Karpas-422 (cell line): ENCODE results near the gene CNTNAP1. TPM values are rescaled to one million over a fixed set of nuclear protein-coding genes. Genes with fewer than 3 reads are reported as not detected.

Source experiments
- DNase-seq: peaks from one replicate; pipeline ENCODE4 v3.0.0-alpha.2; 2015
- H2AFZ ChIP-seq: fragments of 200-600 bp; sonication (generic); 2 replicates; pipeline ENCODE4 v1.6.1; 2014; ENCODE audit warnings: antibody characterized with exemption, low read length, mixed read lengths
- H3K27ac ChIP-seq: fragments of 200-600 bp; sonication (generic); 2 replicates; pipeline ENCODE4 v1.5.1; 2014; ENCODE audit warnings: mild to moderate bottlenecking, low read length, moderate library complexity
- H3K27me3 ChIP-seq: fragments of 200-600 bp; sonication (generic); 2 replicates; pipeline ENCODE4 v1.6.1; 2014; ENCODE audit warnings: low read length, mixed read lengths
- H3K36me3 ChIP-seq: fragments of 200-600 bp; sonication (generic); 2 replicates; pipeline ENCODE4 v1.6.1; 2014; ENCODE audit warnings: low read length, mixed read lengths; ENCODE audit not compliant: insufficient read depth
- H3K4me1 ChIP-seq: fragments of 200-600 bp; sonication (generic); 2 replicates; pipeline ENCODE4 v1.6.1; 2014; ENCODE audit warnings: mild to moderate bottlenecking, low read length, mixed read lengths
- H3K4me2 ChIP-seq: fragments of 200-600 bp; sonication (generic); 2 replicates; pipeline ENCODE4 v1.6.1; 2014; ENCODE audit warnings: low read length, low read depth, mild to moderate bottlenecking; ENCODE audit not compliant: poor library complexity, severe bottlenecking
- H3K4me3 ChIP-seq: fragments of 200-600 bp; sonication (generic); 2 replicates; pipeline ENCODE4 v1.5.1; 2014; ENCODE audit warnings: mild to moderate bottlenecking, antibody characterized with exemption, low read length, mixed read lengths
- H3K79me2 ChIP-seq: fragments of 200-600 bp; sonication (generic); 2 replicates; pipeline ENCODE4 v1.6.1; 2014; ENCODE audit warnings: mild to moderate bottlenecking, low read length, mixed read lengths
- H3K9ac ChIP-seq: fragments of 200-600 bp; sonication (generic); 2 replicates; pipeline ENCODE4 v1.6.0; 2014; ENCODE audit warnings: low read length
- H3K9me2 ChIP-seq: fragments of 200-600 bp; sonication (generic), shearing (Covaris generic); replicated peaks from 2 replicates; pipeline ENCODE4 v1.6.0; 2014; ENCODE audit warnings: mild to moderate bottlenecking, low read length, moderate library complexity; ENCODE audit not compliant: insufficient read depth
- H3K9me3 ChIP-seq: fragments of 300-700, 200-600 bp; sonication (generic); 2 replicates; pipeline ENCODE4 v1.6.1; 2014; ENCODE audit warnings: low read length, mixed read lengths
- H4K20me1 ChIP-seq: fragments of 200-600 bp; sonication (generic); 2 replicates; pipeline ENCODE4 v1.6.1; 2014; ENCODE audit warnings: mild to moderate bottlenecking, antibody characterized with exemption, low read length, low read depth; ENCODE audit not compliant: insufficient read depth
- total RNA-seq: library from RNA; depleted of rRNA; stranded (reverse); fragments of >200 nt; shearing (Covaris generic); gene quantifications from 2 replicates; pipeline ENCODE4 v1.2.3, GENCODE V29; 2014; ENCODE audit warnings: low replicate concordance; rRNA removed

Gene CNTNAP1
- 0.19 and 0.65 TPM in 2 replicates for total RNA-seq

DNA sequence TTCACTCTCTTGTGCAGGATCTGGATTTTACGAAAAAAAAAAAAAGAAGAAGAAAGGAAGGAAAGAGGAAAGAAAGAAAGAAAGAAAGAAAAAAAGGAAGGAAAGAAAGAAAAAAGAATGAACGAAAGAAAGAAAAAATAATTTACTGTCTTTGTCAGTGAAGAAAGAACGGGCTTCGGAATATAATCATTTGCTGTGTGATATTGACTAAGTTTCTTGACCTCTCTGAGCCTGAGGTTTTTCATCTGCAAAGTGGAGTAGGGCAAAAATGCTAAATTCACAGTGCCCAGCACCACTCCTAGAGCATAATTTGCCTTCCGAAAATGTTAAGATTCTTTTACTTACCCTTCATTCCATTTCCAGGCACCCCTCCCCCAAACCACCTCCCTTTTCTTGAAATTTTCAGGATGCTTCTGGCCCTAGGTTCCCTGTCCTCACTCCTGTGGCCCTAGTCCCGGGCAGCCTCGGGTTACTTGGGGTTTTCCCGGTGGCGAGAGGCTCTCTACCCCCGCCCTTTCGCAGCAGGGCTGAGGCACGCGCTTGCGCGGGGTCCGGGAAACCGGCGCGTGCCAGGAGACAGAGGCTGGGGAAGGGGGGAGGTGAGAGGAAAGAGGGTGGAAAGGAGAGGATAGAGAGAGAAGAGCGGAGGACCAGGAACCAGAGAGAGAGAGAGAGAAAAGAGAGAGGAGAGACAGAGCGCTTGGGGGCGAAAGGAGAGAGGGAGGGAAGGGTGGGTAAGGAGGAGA lies at the start of gene CNTNAP1:
TSS of gene CNTNAP1 (plus strand) at position 556 of the 746 bp plus-strand sequence. CDS start 299 bp downstream, outside the sequence.
- no peaks in the 10 kb centered on the region for H3K9me3 ChIP-seq
- peaks cover 30% of the 10 kb centered on the region for H3K4me1 ChIP-seq
- no peaks in the 10 kb centered on the region for H4K20me1 ChIP-seq
- H3K4me2 ChIP-seq, result no peak within 1 kb of the TSS
- no peak within 1 kb of the TSS for H3K9ac ChIP-seq
- H3K36me3 ChIP-seq, result no peaks in the 10 kb centered on the region
- no peaks in the 10 kb centered on the region for H3K79me2 ChIP-seq
- no peaks in the 10 kb centered on the region for H3K27me3 ChIP-seq
- H3K4me3 ChIP-seq, result no peak within 1 kb of the TSS
- no peak within 1 kb of the TSS for H2AFZ ChIP-seq
- no peak for DNase-seq
- no peaks in the 10 kb centered on the region for H3K9me2 ChIP-seq
- no peak within 1 kb of the TSS for H3K27ac ChIP-seq

DNA sequence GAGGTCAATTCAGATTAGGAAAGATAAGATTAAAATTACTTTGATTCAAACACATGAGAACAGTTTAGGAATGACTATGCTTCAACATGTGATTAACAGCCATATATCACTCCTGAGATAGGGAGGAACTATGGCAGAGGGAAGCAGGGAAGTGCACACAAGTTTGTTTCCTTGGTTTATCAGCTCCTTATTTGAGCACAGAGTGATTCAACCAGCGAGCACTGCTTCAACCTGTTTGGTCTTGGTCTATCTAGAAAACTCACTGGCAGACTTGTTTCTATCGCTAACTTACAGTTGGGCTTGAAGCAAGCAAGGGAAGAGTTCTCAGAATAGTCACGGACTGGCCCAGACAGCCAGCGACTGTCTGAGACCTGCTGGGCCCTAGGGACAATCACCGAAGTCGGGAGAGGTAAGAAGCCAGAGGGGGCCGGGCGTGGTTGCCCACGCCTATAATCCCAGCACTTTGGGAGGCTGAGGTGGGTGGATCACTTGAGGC lies 49.3 kb upstream of the CNTNAP1 start:
- H3K27me3 ChIP-seq, result no peaks in the 10 kb centered on the region
- no peak overlapping the region for H3K9ac ChIP-seq
- no peaks in the 10 kb centered on the region for H4K20me1 ChIP-seq
- H3K9me3 ChIP-seq, result no peaks in the 10 kb centered on the region
- H3K9me2 ChIP-seq, result no peaks in the 10 kb centered on the region
- no peak for DNase-seq
- no peaks in the 10 kb centered on the region for H3K36me3 ChIP-seq
- H3K4me2 ChIP-seq, result no peak overlapping the region
- H3K4me3 ChIP-seq, result no peak overlapping the region
- H2AFZ ChIP-seq, result no peak overlapping the region
- H3K79me2 ChIP-seq, result no peaks in the 10 kb centered on the region
- H3K27ac ChIP-seq, result no peak overlapping the region
- no peaks in the 10 kb centered on the region for H3K4me1 ChIP-seq

DNA sequence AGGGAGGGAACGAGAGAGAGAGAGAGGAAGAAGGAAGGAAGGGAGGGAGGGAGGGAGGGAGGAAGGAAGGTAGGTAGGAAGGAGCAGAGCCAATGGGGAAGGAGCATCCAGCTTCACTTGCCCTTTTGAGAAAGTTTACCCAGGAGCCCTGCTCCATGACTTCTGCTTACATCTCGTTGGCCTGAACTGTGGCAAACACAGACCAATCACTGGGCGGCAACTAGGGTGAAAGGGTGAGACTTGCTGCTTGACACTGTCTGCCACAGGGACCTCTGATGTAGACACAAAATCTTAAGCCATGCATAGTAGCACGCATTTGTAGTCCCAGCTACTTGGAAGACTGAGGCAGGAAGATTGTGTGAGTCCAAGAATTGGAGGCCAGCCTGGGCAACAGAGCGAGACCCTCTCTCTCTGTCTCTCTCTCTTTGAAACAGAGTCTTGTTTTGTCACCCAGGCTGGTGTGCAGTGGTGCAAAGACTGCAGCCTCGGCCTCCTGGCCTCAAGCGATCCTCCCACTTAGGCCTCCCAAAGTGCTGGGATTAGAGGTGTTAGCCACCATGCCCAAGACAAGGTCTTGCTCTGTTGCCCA lies 42.7 kb upstream of the CNTNAP1 start:
- DNase-seq, result no peak
- H4K20me1 ChIP-seq, result no peaks in the 10 kb centered on the region

DNA sequence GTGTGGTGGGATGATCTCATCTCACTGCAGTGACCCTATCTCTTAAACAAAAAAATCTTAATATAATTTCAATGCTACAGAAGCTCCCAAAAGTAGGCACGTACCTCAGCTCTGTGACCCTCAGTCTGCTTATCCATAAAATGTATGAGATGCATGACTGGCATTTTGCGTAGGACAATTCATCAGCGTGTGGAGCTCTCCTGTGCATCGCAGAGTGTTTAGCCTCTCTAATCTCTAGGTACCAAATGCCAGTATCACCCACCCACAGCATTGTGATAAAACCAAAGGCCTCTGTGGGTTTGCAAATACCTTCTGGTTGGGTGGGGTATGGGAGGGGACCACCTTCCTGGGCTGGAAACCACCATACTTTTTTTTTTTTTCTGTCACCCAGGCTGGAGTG lies 42.2 kb upstream of the CNTNAP1 start:
- no peak for DNase-seq
- Histone ChIP-seq H3K4me1 (no peaks in the 10 kb centered on the region), H3K27ac (no peak overlapping the region), H3K36me3 (no peaks in the 10 kb centered on the region), H3K4me3 (no peak overlapping the region), H2AFZ (no peak overlapping the region), H3K79me2 (no peaks in the 10 kb centered on the region), H4K20me1 (no peaks in the 10 kb centered on the region), H3K9ac (no peak overlapping the region), H3K9me3 (no peaks in the 10 kb centered on the region), H3K9me2 (no peaks in the 10 kb centered on the region), H3K4me2 (no peak overlapping the region), H3K27me3 (no peaks in the 10 kb centered on the region)

More for the DNA sequence above, 42.7 kb upstream of the CNTNAP1 start:
- Histone ChIP-seq H3K4me3 (no peak overlapping the region), H3K79me2 (no peaks in the 10 kb centered on the region), H3K9ac (no peak overlapping the region), H3K9me3 (no peaks in the 10 kb centered on the region), H3K4me2 (no peak overlapping the region), H3K27ac (no peak overlapping the region), H3K36me3 (no peaks in the 10 kb centered on the region), H3K9me2 (no peaks in the 10 kb centered on the region), H3K4me1 (no peaks in the 10 kb centered on the region), H2AFZ (no peak overlapping the region), H3K27me3 (no peaks in the 10 kb centered on the region)

DNA sequence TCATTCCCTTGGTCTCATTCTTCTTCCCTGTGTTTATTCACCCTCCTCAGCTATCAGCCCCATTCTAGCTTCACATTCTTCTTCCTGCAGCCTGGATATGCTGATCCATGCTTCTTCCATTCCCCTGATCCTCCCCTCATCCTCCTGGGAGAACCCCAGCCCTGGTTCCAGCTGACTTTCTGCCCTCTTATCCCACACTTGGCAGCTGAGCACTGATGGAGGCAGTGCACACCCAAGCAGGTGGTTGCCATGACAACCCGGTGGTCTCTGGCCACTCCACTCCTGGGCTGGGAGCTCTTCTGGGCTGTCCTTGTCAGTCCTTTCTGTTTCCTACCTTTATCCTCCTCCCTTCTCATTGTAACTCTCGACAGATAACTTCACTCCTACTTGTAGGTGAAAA lies 40.0 kb upstream of the CNTNAP1 start:
- H3K36me3 ChIP-seq, result no peaks in the 10 kb centered on the region
- H3K9ac ChIP-seq, result no peak overlapping the region
- H3K4me1 ChIP-seq, result no peaks in the 10 kb centered on the region
- H3K27ac ChIP-seq, result no peak overlapping the region
- no peak overlapping the region for H3K4me2 ChIP-seq
- DNase-seq, result no peak
- H3K9me2 ChIP-seq, result no peaks in the 10 kb centered on the region
- H4K20me1 ChIP-seq, result no peaks in the 10 kb centered on the region
- no peak overlapping the region for H3K4me3 ChIP-seq
- no peaks in the 10 kb centered on the region for H3K9me3 ChIP-seq
- no peak overlapping the region for H2AFZ ChIP-seq
- no peaks in the 10 kb centered on the region for H3K27me3 ChIP-seq
- no peaks in the 10 kb centered on the region for H3K79me2 ChIP-seq

- no peaks in the 10 kb centered on the region for H3K9me2 ChIP-seq
- H3K4me2 ChIP-seq, result no peak overlapping the region
- no peaks in the 10 kb centered on the region for H3K27me3 ChIP-seq
- H3K27ac ChIP-seq, result no peak overlapping the region
- H4K20me1 ChIP-seq, result no peaks in the 10 kb centered on the region
- no peak overlapping the region for H3K4me3 ChIP-seq
- no peaks in the 10 kb centered on the region for H3K79me2 ChIP-seq
- no peak for DNase-seq
- no peak overlapping the region for H3K9ac ChIP-seq
- H3K4me1 ChIP-seq, result no peaks in the 10 kb centered on the region
- H3K36me3 ChIP-seq, result no peaks in the 10 kb centered on the region
- H2AFZ ChIP-seq, result no peak overlapping the region
- no peaks in the 10 kb centered on the region for H3K9me3 ChIP-seq
Measured at GRCh38 chr17:42647778-42648177, 34.6 kb upstream of the CNTNAP1 start.

- no peak for DNase-seq
Measured at GRCh38 chr17:42651392-42651791, 30.9 kb upstream of the CNTNAP1 start.

GRCh38 chr17:42653179-42654124 lies 28.9 kb upstream of the CNTNAP1 start:
- H3K27me3 ChIP-seq, result no peaks in the 10 kb centered on the region
- no peak overlapping the region for H2AFZ ChIP-seq
- H3K4me1 ChIP-seq, result peaks cover under 1% of the 10 kb centered on the region; the same call in 1 of the 2 replicates
- H4K20me1 ChIP-seq, result no peaks in the 10 kb centered on the region
- H3K9ac ChIP-seq, result no peak overlapping the region
- DNase-seq, result no peak
- H3K27ac ChIP-seq, result no peak overlapping the region
- no peaks in the 10 kb centered on the region for H3K9me2 ChIP-seq
- no peaks in the 10 kb centered on the region for H3K9me3 ChIP-seq
- H3K4me3 ChIP-seq, result no peak overlapping the region
- H3K36me3 ChIP-seq, result no peaks in the 10 kb centered on the region
- H3K4me2 ChIP-seq, result no peak overlapping the region
- H3K79me2 ChIP-seq, result no peaks in the 10 kb centered on the region

More at GRCh38 chr17:42651392-42651791, 30.9 kb upstream of the CNTNAP1 start:
- H3K79me2 ChIP-seq, result no peaks in the 10 kb centered on the region
- H3K4me1 ChIP-seq, result no peaks in the 10 kb centered on the region
- no peaks in the 10 kb centered on the region for H3K27me3 ChIP-seq
- no peaks in the 10 kb centered on the region for H3K9me3 ChIP-seq
- H3K4me3 ChIP-seq, result no peak overlapping the region
- no peaks in the 10 kb centered on the region for H3K36me3 ChIP-seq
- no peak overlapping the region for H3K27ac ChIP-seq
- H3K4me2 ChIP-seq, result no peak overlapping the region
- H4K20me1 ChIP-seq, result no peaks in the 10 kb centered on the region
- H3K9ac ChIP-seq, result no peak overlapping the region
- H2AFZ ChIP-seq, result no peak overlapping the region
- H3K9me2 ChIP-seq, result no peaks in the 10 kb centered on the region
